GM19035 (cell line): ENCODE results near the gene CARNS1.

ENCODE experiments used
- ATAC-seq: cut with Tn5 transposase; IDR thresholded peaks from one replicate; pipeline ENCODE4 v1.9.1; 2021; ENCODE audit not compliant: unreplicated experiment

The CARNS1 gene, protein sequence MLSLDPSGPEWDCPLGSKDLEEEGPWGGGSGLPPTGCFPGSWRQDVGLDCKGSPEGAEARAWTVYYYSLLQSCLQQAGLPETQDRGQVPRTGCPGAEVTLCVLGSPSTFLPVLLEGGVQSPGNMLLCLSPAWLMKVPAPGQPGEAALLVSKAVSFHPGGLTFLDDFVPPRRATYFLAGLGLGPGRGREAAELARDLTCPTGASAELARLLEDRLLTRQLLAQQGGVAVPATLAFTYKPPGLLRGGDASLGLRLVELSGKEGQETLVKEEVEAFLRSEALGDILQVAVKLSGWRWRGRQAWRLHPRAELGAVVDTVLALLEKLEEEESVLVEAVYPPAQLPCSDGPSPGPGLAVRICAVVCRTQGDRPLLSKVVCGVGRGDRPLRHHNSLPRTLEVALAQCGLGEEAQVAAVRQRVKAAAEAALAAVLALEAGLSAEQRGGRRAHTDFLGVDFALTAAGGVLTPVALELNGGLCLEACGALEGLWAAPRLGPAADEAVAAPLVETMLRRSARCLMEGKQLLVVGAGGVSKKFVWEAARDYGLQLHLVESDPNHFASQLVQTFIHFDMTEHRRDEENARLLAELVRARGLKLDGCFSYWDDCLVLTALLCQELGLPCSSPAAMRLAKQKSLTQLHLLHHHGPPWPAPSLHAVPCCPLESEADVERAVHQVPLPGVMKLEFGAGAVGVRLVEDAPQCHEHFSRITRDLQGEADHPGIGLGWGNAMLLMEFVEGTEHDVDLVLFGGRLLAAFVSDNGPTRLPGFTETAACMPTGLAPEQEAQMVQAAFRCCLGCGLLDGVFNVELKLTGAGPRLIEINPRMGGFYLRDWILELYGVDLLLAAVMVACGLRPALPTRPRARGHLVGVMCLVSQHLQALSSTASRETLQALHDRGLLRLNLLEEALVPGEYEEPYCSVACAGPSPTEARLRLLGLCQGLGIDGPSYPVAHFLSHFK

DNA sequence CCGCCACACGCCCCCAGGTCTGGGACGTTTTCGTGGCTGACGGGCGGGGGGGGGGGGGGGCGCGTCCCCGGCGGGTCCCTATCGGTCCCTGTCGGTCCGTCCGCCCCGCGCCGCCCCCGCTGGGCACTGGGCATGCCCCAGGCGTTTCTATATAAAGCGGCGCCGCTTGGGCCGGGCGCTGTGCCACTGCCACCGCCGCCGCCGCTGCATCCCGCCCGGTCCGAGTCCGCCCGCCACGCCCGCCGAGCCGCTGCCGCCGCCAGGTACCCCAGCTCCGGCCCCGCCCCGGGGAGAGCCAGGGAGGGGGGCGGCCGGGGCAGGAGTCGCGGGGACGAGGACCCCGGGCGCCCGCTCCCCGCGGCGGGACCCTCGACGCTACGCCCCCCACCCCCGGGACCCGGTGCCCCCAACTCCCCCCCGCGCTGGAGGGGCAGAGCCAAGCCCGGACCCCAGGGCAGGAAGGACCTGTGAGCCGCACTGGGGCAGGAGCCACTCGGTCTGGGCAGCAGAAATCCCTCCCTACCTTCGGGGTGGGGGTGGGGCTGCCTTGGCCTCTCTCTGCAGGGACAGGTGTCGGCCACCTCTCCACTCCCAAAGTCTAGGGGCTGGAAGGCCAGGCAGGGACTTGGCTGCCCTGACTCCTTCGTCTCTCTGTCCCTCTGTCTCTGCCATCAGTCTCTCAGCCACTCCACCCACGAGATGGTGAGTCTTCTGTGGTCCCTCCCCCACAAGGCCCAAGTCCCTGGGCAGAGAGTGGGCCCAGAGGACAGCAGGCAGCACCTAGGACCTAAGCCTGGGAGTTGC, at the start of gene CARNS1:
Gene CARNS1 (plus strand): TSS at position 178 of the 804 bp plus-strand sequence. CDS start 522 bp downstream, at position 700.
- ATAC-seq: no peak

DNA sequence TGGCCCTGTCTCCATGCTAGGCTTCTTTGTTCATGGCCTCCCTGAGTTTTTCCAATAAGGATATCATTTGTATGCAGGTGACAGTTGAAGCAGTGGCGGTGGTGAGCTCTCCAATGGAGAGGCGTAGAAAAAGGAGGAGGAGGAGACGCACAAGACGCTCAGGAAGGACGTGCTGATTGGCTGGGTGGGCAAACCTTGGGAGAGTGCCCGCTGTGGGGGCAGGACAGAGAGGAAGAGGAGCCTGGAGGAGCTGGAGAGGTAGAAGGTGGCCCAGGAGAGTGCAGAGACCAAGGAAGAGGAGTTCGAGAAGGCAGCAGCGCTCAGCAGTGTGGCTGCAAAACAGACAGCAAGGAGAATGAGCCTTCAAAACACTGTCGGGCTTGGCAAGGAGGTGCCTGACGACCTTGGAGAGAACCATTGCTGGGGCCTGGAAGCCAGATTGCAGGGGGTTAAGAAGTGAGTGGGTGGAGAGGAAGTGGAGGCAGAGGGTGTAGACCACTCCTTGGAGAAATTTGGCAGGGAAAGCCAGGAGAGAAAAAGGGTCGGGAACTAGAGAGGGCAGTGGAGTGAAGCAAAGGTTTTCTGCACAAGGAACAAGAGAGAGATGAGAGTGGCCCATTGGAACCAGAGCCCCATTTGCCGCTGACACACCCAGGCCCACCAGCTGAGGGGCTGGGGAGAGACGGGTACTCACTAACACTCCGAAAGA, 49.6 kb upstream of the CARNS1 start:
- no peak for ATAC-seq

GRCh38 chr11:67366546-67366945, 48.9 kb upstream of the CARNS1 start:
- no peak for ATAC-seq

- ATAC-seq: no peak
Observed at GRCh38 chr11:67366961-67367760, 48.3 kb upstream of the CARNS1 start.

DNA sequence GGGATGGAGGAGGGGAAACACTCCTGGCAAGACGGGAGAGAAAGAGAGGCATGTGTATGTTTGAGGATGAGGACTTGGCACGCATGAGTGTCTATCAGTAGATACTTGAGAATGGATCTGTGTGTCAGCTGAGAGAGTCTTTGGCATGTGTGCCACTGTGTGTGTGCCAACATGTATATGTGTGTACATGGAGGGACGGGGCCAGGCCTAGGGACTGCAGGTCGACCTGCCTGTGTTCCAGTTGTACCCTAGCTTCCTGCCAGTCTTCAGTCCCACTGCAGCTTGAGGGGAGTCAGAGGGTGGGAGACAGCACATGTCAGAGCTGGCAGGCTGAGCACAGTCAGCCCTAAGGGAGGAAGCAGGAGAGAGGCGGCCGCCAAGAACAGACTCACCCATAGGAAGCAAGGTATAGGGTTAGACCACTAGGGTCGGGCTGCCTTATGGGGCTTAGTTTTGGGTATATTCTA, 47.7 kb upstream of the CARNS1 start:
- ATAC-seq: no peak

GRCh38 chr11:67368621-67369020, 46.9 kb upstream of the CARNS1 start:
- no peak for ATAC-seq

GRCh38 chr11:67369275-67369674, 46.2 kb upstream of the CARNS1 start:
- no peak for ATAC-seq

DNA sequence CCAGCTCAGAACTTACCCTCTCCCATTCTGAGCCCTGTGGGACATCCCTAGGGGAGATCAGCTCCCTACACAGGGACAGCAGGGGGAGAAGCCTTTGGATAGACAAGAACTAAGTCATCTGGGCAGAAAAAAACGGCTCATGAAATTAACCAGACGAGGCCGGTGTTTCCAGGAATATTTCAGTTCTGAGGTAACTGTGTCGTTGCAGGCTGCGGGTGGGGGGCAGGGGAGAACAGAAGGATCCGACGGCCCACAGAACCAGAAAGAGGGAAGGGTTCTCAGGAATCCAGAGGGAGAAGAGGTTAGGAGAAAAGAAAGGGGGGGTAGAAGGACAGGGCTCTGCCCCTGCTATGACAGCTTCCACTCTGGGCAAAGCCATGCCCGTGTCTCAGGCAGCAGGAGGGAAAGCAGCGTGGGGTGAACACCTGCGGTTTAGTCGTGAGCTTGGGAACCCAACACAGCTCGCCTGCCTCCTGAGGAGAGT, 45.6 kb upstream of the CARNS1 start:
- ATAC-seq: no peak

DNA sequence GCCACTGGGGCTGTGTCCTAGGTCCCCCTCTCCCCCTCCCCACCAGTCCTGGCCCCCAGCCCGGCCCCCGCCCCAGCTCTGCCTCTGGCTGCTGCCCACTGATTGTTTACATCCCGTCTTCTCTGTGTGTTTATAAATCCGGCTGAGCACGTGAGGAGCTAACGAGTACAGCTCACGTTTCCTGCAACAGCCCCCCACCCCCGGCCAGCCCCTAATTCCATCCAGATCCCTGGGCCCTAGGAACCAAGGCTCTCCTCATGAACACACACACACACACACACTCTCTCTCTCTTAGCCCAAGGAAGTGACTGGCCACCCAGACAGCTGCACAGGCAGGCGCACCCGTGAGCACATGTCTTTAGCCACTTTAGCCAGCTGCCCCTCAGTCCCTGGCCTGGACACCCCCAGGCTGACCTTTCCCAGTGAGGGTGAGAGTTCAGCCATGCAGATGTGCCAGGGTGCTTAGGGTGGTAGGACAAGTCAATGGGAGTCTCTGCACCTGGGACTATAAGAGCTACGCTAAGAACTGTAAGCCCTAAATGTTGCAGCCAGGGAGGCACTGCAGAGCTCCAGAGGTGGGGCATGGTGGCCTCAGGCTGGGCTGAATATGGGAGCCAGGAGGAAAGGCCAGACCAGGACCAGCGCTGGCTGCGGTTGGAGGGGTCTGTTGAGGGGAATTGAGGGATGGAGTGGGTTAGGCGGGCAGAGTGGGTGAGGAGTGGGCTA, 45.0 kb upstream of the CARNS1 start:
- no peak for ATAC-seq

DNA sequence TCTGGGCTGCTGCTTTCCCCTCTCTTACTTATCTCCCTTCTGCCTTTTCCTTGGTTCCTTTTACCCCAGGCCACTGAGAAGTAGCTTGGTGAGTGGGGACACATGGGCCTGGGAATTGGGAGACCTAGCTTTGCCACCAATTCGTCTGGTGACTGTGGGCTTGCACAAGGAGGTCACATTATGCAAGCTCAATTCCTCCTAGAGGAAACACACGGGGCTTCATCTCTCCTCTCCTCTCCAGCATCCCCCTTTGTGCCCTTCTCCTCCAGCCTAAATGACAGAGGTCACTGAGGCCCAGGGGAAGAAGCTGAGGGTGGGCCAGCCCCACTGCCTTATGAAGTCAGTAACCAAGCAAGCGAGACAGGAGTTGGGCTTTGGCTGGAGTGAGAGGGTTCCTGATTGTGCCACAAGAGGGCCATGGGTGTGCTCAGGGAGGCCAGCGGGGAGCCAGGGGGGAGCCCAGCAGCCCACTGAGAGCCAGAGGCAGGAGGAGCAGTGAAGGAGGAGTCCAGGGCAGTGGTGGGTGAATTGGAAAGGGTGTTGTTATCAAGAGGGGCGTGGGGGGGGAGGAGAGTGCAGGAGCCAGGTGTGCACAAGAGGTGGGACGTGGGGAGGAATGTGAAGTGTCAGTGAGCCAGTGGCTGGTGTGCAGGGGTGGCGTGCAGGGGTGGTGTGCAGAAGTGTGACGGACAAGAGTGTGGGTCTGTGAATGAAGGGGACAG, 44.1 kb upstream of the CARNS1 start:
- no peak for ATAC-seq

- no peak for ATAC-seq
Observed at GRCh38 chr11:67371911-67372320, 43.6 kb upstream of the CARNS1 start.

GRCh38 chr11:67372321-67372992, 43.0 kb upstream of the CARNS1 start:
- no peak for ATAC-seq

- no peak for ATAC-seq
Observed at GRCh38 chr11:67372993-67373647, 42.4 kb upstream of the CARNS1 start, which contains the start of gene CLCF1. CLCF1 (minus strand) TSS chr11:67373598; CDS start chr11:67373539, 59 bp downstream.

DNA sequence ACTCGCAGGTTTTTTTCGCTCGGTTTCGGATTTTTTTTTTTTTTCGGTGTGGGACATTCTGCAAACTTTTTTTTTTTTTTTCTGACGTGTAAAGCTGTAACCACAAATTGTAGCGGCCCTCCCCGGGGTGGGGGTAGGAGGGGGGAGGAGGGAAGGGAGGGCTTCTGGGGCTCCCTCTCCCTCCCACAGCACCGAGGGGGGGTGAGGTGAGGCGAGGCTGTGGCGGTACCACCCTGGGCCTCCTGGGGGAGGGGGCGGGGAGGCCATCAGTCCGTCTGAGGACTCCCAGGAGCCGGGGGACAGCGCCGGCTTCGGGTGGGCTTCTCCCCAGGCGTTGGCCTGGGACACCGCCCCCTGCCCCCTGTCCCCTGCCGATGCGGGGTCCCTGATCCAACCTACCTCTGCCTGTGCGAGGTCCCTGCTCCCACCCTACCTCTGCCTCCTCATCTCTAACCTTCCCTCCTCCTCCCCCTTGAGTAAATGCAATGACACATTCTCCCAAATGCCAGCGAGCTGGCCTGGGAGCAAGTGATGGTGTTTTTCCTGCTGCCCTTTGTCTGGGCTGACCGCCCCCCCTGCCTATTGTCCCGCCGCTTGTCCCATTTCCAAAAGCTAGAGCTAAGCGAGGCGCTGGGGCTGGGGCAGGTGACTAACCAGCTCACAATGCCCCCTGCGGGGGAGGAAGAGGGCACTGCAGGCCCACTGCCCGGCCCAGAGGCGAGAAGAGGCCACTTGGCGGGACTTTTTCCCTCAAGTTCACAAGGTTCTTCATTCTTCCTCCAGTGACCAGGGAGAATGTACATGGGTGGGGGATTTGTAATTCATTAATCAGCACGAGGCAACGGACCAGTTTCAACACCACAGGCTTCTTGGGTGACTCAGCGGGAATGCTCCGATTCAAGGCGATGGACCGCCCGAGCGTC, 41.6 kb upstream of the CARNS1 start:
- ATAC-seq: no peak

DNA sequence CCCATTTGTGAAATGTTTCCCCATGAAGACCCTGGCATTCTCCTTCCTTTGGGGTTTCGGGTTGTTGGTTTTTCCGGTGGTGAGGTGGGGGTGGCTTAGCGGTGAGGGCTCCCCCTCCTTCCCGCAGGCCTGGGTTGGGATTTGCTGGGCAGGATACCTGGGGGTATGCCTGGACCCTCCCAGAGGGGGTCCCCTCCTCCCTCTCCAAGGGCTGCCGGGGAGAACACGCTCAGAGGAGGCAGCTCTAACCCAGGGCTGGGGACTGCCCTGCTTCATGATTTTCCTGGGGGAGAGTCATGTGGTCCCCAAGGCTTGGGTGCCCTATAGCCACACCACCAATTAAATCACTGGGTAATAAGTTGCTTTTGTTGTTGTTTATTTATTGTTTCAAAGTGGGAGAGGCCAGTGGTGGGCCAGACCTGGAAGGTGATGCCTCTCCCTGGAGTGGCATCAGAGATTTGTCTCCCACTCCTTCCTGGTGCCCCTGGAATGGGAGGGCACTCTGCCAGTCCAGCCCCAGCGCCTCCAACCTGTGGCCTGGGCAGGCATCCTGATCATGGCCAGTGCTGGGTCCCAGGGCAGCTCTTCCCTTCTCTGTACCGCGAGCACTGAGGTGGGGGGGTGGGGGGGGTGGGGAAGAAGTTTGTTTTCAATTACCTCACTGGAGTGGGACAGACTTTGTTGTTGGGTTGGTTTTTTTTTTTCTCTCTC, 40.8 kb upstream of the CARNS1 start:
- ATAC-seq: no peak
